ENCODE data around the gene LYSMD2.

DNA sequence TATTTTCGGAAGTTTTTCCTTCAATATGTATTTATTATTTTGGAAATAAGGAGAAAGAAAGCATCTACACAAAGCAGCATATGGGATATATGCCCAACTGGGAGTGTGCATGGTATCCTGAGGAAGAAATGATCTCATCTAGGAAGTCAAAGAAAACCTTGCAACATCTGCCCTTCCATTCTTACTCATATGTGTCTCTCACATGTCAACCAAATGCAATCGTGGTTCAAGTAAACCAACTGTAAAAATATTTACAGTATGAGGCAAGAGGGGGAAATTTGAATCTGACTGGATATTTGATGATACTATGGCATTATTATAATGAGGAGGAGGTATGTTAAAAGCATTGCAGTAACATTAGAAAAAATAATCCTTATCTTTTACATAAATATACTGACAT lies 59.4 kb downstream of the LYSMD2 start:
- TF ChIP-seq, protein P1, sequence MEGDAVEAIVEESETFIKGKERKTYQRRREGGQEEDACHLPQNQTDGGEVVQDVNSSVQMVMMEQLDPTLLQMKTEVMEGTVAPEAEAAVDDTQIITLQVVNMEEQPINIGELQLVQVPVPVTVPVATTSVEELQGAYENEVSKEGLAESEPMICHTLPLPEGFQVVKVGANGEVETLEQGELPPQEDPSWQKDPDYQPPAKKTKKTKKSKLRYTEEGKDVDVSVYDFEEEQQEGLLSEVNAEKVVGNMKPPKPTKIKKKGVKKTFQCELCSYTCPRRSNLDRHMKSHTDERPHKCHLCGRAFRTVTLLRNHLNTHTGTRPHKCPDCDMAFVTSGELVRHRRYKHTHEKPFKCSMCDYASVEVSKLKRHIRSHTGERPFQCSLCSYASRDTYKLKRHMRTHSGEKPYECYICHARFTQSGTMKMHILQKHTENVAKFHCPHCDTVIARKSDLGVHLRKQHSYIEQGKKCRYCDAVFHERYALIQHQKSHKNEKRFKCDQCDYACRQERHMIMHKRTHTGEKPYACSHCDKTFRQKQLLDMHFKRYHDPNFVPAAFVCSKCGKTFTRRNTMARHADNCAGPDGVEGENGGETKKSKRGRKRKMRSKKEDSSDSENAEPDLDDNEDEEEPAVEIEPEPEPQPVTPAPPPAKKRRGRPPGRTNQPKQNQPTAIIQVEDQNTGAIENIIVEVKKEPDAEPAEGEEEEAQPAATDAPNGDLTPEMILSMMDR (IDR thresholded peaks at IDR 0.05) = no peak
- no peak for TF ChIP-seq POLR2A (IDR thresholded peaks at IDR 0.05)

Data from Peyer's patch (tissue), 4 donors.